Transverse colon (tissue), 4 donors: ENCODE data around the gene CDHR3. TPM values are rescaled to one million over a fixed set of nuclear protein-coding genes. Genes with fewer than 3 reads are reported as not detected.

Experiments
- DNase-seq: peaks from one replicate; pipeline ENCODE4 v3.0.0-alpha.2; 2019
- H3K27ac ChIP-seq, 4 donors: fragments of 200-600 bp; sonication (generic); 2 replicates each; pipeline ENCODE4 v1.5.1; 2016 to 2018; ENCODE audit warnings: inconsistent platforms in 4 of 4
- H3K27me3 ChIP-seq: fragments of 200-600 bp; sonication (generic); 2 replicates; pipeline ENCODE4 v1.5.1; 2017; ENCODE audit warnings: inconsistent platforms
- H3K36me3 ChIP-seq, 4 donors: fragments of 200-600 bp; sonication (generic); 2 replicates each; pipeline ENCODE4 v1.5.1; 2017 to 2019; ENCODE audit warnings: inconsistent platforms in 4 of 4
- H3K4me1 ChIP-seq, 4 donors: fragments of 200-600 bp; sonication (generic); 2 replicates each; pipeline ENCODE4 v1.5.1; 2017 to 2020; ENCODE audit warnings: inconsistent platforms in 4 of 4
- H3K4me3 ChIP-seq, 4 donors: fragments of 200-600 bp; sonication (generic); 1 replicate in 1 of 4; 2 replicates in 3 of 4; pipeline versions ENCODE4 v1.5.1 to v1.6.1; 2017 to 2019; ENCODE audit warnings: inconsistent platforms in 4 of 4
- H3K9me3 ChIP-seq, 2 donors: fragments of 200-600 bp; sonication (generic); 2 replicates each; pipeline ENCODE4 v1.5.1; 2017 to 2019; ENCODE audit warnings: inconsistent platforms in 2 of 2
- EP300 ChIP-seq: sonication (generic); formaldehyde crosslinking; IDR thresholded peaks from one replicate; pipeline ENCODE4 v1.6.1; 2017; ENCODE audit warnings: antibody characterized with exemption, low read depth
- POLR2A ChIP-seq: fragments of 450-650 bp; IDR thresholded peaks from one replicate; pipeline ENCODE4 v1.6.1; 2016; ENCODE audit warnings: antibody characterized with exemption, mild to moderate bottlenecking, moderate library complexity
- POLR2AphosphoS5 ChIP-seq, 3 donors: sonication (generic); formaldehyde crosslinking; IDR thresholded peaks; one replicate each; pipeline ENCODE4 v1.6.1; 2016; ENCODE audit warnings: antibody characterized with exemption in 3 of 3
- WGBS, 2 donors: methylation state at CpG; one replicate each; pipeline ENCODE4 v1.1.5; 2018; ENCODE audit warnings: low coverage in 1 of 2; 5-methylcytosine and 5-hydroxymethylcytosine counted together
- in situ Hi-C, 4 donors: fragments of 200-750 bp; cut with MboI; loops; one replicate each; pipeline versions ENCODE4 v1.15.0 to v1.15.1; 2017; ENCODE audit warnings: low sequenced_read_pairs in 3 of 4, low pct_ligation_motif_present in 1 of 4, low pct_unique_long_range_greater_than_20kb in 1 of 4
- intact Hi-C: fragments of 100-400 bp; cut with DNase I; formaldehyde crosslinking; loops from one replicate; pipeline ENCODE4 v1.15.1; 2023; ENCODE audit warnings: low total_unique reads
- total RNA-seq, 4 donors: library from RNA; depleted of rRNA; stranded (reverse); fragments of >200 nt; gene quantifications; one replicate each; pipeline ENCODE4 v1.1.0, GENCODE V29; 2016
- TF ChIP-seq, protein P1 (sequence below), 5 experiments: fragments of 200-600 bp in 3 of 5; fragments of 450-650 bp in 2 of 5; sonication (generic) in 3 of 5; IDR thresholded peaks; 1 replicate in 2 of 5; 2 replicates in 3 of 5; pipeline ENCODE4 v1.5.1; 2016 to 2017; ENCODE audit warnings: antibody characterized with exemption in 5 of 5, inconsistent platforms in 3 of 5, mild to moderate bottlenecking in 2 of 5, moderate library complexity in 1 of 5

CDHR3 gene
- total RNA-seq = 10 to 100 TPM in 3 of 4 donors, 1 to 10 TPM in 1; 7.6 to 34.4 (median 29.1) TPM

DNA sequence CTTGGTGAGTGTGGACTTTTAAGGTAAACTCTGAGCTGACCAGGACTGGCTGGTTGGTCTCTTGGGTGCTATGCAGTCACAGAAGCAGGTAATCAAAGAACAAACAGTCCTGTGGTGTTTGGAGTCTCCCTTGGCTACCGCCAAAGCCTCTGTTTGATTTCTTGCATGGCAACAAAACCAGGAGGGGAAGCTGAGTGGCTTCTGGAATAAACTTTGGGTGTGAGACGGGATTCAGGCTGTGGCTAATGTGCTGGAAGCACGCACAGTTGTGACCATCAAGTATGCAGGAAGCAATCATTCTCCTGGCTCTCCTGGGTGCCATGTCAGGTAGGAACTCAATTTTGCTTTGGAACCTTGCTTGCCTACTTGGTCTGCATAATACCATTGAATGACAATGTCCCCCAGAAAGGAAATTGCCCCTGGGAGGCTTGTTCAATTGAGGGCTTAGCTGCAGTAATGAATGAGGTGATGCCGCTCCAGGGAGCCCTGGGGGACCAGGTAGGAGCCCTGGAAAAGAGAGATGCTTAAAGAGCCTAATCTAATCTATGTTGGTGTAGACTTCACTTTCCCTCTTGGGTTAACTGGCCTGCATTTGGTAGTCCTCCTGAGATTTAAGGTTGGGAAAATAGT is at the start of gene CDHR3:
Gene CDHR3, plus strand, starts transcription at position 227 of the 630 bp plus-strand sequence. Its CDS starts 55 bp downstream, at position 282.
- no peak for DNase-seq
- no peaks in the 10 kb centered on the region for H3K27me3 ChIP-seq
- no peak within 1 kb of the TSS for H3K4me3 ChIP-seq
- in situ Hi-C loops (no loop called here), intact Hi-C loops (no loop called here)
- no peak for TF ChIP-seq EP300
- TF ChIP-seq, protein P1, sequence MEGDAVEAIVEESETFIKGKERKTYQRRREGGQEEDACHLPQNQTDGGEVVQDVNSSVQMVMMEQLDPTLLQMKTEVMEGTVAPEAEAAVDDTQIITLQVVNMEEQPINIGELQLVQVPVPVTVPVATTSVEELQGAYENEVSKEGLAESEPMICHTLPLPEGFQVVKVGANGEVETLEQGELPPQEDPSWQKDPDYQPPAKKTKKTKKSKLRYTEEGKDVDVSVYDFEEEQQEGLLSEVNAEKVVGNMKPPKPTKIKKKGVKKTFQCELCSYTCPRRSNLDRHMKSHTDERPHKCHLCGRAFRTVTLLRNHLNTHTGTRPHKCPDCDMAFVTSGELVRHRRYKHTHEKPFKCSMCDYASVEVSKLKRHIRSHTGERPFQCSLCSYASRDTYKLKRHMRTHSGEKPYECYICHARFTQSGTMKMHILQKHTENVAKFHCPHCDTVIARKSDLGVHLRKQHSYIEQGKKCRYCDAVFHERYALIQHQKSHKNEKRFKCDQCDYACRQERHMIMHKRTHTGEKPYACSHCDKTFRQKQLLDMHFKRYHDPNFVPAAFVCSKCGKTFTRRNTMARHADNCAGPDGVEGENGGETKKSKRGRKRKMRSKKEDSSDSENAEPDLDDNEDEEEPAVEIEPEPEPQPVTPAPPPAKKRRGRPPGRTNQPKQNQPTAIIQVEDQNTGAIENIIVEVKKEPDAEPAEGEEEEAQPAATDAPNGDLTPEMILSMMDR (IDR thresholded peaks at IDR 0.05) = no peak
- TF ChIP-seq POLR2A = no peak
- no peak for TF ChIP-seq POLR2AphosphoS5 (IDR thresholded peaks at IDR 0.05)
- peak within 1 kb of the TSS in 3 of 4 donors; percentile 12 to 37 (median 13) for H3K27ac ChIP-seq
- WGBS, 2 donors = 83% methylated on average over 4 of the region's 4 CpGs; no CpG with 5 or more reads in 1 of the 2 donors
- H3K9me3 ChIP-seq = no peaks in the 10 kb centered on the region
- H3K4me1 ChIP-seq = no peaks in the 10 kb centered on the region
- H3K36me3 ChIP-seq = no peaks in the 10 kb centered on the region

DNA sequence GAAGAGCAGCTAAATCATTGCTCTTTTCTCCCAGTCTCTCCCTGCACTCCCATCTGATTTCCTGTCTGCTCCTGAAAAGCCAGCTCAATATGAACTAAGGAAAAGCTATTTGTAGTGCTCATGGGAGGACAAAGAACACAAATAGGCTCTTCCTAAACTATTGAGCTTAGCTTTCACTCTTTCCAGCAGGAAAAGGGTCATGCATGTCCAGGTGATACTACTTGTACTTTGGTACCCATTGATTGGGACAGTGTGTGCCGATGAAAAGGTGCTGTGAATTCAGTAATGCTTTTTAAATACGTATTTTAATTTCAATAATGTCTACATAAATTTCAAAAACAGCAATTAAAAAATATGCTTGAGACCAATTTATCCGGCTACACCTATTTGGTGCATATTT is 49.1 kb upstream of the CDHR3 start:
- in situ Hi-C loops (no loop called here), intact Hi-C loops (no loop called here)
- no peaks in the 10 kb centered on the region for H3K27me3 ChIP-seq
- 71 to 96% methylated on average over 3 of the region's 3 CpGs for WGBS, 2 donors
- H3K4me3 ChIP-seq = no peak overlapping the region
- no peak for DNase-seq
- no peak for TF ChIP-seq POLR2AphosphoS5 (IDR thresholded peaks at IDR 0.05)
- H3K36me3 ChIP-seq = peaks cover 0 to 6% (median 0%) of the 10 kb centered on the region in 4 donors
- H3K9me3 ChIP-seq = no peaks in the 10 kb centered on the region
- H3K4me1 ChIP-seq = no peaks in the 10 kb centered on the region
- H3K27ac ChIP-seq = no peak overlapping the region

- H3K27ac ChIP-seq = no peak overlapping the region
- WGBS, 2 donors = 64% methylated on average over 1 of the region's 1 CpG; no CpG with 5 or more reads in 1 of the 2 donors
- in situ Hi-C loops (no loop called here), intact Hi-C loops (no loop called here)
- no peaks in the 10 kb centered on the region for H3K27me3 ChIP-seq
- peaks cover 0 to 3% (median 0%) of the 10 kb centered on the region in 4 donors for H3K4me1 ChIP-seq
- DNase-seq = no peak
- no peak for TF ChIP-seq POLR2AphosphoS5 (IDR thresholded peaks at IDR 0.05)
- TF ChIP-seq POLR2A = no peak
- no peak for TF ChIP-seq EP300
- TF ChIP-seq, protein P1 (IDR thresholded peaks at IDR 0.05) = no peak
- no peaks in the 10 kb centered on the region for H3K36me3 ChIP-seq
- no peak overlapping the region for H3K4me3 ChIP-seq
- H3K9me3 ChIP-seq = no peaks in the 10 kb centered on the region
Measured at GRCh38 chr7:105916603-105917002, 46.5 kb upstream of the CDHR3 start.

DNA sequence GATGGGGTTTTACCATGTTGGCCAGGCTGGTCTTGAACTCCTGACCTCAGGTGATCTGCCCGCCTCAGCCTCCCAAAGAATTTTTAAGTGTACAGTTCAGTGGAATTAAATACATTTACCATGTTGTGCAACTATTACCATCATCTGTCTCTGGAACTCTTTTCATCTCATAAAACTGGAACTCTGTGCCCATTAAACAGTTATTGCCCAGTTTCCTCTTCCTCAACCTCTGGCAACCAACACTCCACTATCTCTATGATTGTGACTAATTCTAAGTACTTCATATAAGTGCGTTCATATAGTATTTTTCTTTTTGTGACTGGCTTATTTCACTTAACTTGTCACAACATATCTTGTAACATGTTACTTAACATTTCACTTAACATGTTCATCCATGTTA is 45.4 kb upstream of the CDHR3 start:
- DNase-seq = no peak
- Histone ChIP-seq H3K36me3 (no peaks in the 10 kb centered on the region), H3K9me3 (no peaks in the 10 kb centered on the region), H3K27ac (no peak overlapping the region), H3K4me3 (no peak overlapping the region), H3K4me1 (peaks cover 0 to 3% (median 0%) of the 10 kb centered on the region in 4 donors), H3K27me3 (no peaks in the 10 kb centered on the region)
- TF ChIP-seq, protein P1 (IDR thresholded peaks at IDR 0.05) = no peak
- no peak for TF ChIP-seq EP300
- TF ChIP-seq POLR2AphosphoS5 (IDR thresholded peaks at IDR 0.05) = no peak
- TF ChIP-seq POLR2A = no peak
- 83 to 94% methylated on average over 2 of the region's 2 CpGs for WGBS, 2 donors
- in situ Hi-C loops = no loop called here
- intact Hi-C loops = no loop called here

- H3K36me3 ChIP-seq = no peaks in the 10 kb centered on the region
- no peaks in the 10 kb centered on the region for H3K27me3 ChIP-seq
- intact Hi-C loops (no loop called here), in situ Hi-C loops (no loop called here)
- TF ChIP-seq POLR2AphosphoS5 (IDR thresholded peaks at IDR 0.05) = no peak
- no peak for TF ChIP-seq POLR2A
- TF ChIP-seq EP300 = no peak
- TF ChIP-seq, protein P1 (IDR thresholded peaks at IDR 0.05) = no peak
- DNase-seq = no peak
- H3K27ac ChIP-seq = no peak overlapping the region
- H3K4me1 ChIP-seq = peaks cover 0 to 3% (median 0%) of the 10 kb centered on the region in 4 donors
- H3K4me3 ChIP-seq = no peak overlapping the region
- 56 to 83% methylated on average over 1 to 4 of the region's 4 CpGs for WGBS, 2 donors
- no peaks in the 10 kb centered on the region for H3K9me3 ChIP-seq
Measured at GRCh38 chr7:105920766-105921165, 42.3 kb upstream of the CDHR3 start.
